ENCODE results near the gene RBX1.

DNA sequence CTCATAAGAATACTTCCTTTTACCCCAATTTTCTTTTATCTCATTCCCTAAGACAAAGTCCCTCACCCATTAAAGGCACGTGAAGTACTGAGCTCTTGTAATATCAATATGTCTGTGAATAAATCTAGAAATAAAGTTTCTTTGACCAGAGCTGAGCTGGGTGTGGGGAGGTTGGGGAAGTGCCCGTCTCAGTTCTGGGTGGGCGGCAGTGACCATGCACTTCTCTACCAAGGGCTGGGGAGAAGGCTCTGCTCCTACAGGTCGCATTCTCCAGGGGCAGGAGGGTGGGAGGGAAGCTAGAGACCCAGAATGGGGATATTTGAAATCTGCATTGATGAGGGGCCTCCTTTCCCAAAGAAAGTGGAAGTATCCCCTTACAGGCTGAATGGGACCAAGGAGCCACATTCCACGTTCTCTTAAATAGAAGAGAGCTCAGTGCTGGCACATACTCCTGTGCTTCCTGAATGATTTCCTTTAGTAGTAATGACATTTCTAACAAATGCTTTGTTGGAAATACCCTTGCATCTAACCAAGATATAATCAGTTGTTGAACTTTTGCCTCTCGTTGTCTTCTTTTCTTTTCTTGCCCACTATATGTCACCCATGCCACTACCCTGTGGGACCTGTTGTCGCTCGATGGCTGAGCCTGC is 16.1 kb downstream of the RBX1 start:
- TF ChIP-seq, protein P1, sequence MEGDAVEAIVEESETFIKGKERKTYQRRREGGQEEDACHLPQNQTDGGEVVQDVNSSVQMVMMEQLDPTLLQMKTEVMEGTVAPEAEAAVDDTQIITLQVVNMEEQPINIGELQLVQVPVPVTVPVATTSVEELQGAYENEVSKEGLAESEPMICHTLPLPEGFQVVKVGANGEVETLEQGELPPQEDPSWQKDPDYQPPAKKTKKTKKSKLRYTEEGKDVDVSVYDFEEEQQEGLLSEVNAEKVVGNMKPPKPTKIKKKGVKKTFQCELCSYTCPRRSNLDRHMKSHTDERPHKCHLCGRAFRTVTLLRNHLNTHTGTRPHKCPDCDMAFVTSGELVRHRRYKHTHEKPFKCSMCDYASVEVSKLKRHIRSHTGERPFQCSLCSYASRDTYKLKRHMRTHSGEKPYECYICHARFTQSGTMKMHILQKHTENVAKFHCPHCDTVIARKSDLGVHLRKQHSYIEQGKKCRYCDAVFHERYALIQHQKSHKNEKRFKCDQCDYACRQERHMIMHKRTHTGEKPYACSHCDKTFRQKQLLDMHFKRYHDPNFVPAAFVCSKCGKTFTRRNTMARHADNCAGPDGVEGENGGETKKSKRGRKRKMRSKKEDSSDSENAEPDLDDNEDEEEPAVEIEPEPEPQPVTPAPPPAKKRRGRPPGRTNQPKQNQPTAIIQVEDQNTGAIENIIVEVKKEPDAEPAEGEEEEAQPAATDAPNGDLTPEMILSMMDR (IDR thresholded peaks at IDR 0.05) = no peak
- TF ChIP-seq POLR2A (IDR thresholded peaks at IDR 0.05) = no peak
- no peak for TF ChIP-seq POLR2AphosphoS5 (IDR thresholded peaks at IDR 0.05; ENCODE audit: insufficient read depth in 1 of 2, low read depth in 1 of 2)

All from vagina (tissue), 2 donors.